GM19043 (cell line): ENCODE data around the gene DPH5.
"Not testable (repeated sequence)": the region's sequence is repeated elsewhere in the genome, so short reads cannot be mapped to it uniquely, and the experiment has no call there.

ENCODE experiments used
- ATAC-seq: cut with Tn5 transposase; IDR thresholded peaks from one replicate; pipeline ENCODE4 v1.9.1; 2021; ENCODE audit warnings: low read depth; ENCODE audit not compliant: unreplicated experiment

The DPH5 gene

DNA sequence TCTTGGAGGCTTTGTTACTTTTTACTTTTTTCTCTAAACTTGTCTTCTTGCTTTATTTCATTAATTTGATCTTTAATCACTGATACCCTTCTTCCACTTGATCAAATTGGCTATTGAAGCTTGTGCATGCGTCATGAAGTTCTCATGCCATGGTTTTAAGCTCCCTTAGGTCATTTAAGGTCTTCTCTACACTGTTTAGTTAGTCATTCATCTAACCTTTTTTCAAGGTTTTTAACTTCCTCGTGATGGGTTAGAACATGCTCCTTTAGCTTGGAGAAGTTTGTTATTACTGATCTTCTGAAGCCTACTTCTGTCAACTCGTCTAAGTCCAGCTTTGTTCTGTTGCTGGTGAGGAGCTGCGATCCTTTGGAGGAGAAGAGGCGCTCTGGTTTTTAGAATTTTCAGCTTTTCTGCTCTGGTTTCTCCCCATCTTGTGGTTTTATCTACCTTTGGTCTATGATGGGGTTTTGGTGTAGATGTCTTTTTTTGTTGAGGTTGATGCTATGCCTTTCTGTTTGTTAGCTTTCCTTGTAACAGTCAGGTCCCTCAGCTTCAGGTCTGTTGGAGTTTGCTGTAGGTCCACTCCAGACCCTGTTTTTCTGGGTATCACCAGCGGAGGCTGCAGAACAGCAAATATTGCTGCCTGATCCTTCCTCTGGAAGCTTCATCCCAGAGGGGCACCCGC, 76.7 kb downstream of the DPH5 start:
- ATAC-seq: not testable (repeated sequence)

- ATAC-seq: not testable (repeated sequence)
These were observed 77.8 kb downstream of the DPH5 start for GRCh38 chr1:100947816-100948215.

DNA sequence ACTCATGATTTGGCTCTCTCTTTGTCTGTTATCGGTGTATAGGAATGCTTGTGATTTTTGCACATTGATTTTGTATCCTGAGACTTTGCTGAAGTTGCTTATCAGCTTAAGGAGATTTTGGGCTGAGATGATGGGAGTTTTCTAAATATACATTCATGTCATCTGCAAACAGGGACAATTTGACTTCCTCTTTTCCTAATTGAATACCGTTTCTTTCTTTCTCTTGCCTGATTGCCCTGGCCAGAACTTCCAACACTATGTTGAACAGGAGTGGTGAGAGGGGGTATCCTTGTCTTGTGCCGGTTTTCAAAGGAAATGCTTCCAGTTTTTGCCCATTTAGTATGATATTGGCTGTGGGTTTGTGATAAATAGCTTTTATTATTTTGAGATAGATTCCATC, 79.5 kb downstream of the DPH5 start:
- ATAC-seq: not testable (repeated sequence)

DNA sequence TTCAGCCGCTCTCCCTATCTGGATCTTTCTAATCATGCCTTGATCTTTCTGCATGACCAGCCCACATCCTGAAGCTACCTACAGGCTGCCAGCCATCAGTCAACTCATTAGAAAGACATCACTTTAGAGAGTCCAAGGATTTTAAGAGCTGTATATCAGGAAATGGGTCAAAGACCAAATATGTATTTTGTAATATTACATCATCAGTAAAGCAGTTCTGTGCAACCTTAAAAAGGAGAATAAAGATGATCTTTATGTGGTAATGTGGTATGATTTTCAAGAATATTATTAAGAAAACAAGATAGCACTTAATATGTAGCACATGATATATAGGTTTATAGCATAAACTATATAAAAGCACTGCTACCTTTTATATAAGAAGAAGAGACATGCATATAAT, 82.1 kb downstream of the DPH5 start:
- no peak for ATAC-seq

GRCh38 chr1:100942304-100943046, 83.1 kb downstream of the DPH5 start:
- no peak for ATAC-seq

DNA sequence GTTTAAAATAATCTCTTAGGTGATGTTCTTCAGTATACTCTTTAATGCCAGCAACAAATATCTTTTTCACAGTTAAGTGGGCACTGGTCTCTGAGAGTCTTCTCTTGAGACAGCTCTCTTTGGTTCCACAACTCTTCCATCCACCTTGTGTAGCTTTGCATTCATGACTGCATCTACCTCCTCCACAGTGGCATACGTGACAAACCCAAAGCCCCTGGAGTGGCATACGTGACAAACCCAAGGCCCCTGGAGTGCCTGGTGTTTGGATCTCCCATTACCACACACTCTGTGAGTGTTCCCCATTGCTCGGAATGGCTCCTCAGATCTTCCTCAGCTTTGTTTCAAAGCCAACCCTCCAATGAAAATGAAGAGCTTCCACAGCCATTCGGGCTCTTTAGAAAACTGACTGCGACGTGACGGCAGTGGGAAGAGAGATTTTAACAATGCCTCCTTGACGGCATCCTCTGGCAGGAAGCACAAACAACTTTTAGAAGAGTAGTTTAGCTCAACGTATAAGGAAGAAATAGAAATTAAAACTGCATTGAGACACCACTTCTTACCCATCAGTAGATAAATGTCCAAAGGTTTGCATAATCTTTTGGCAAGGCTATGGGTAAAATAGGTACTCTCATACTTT, 83.9 kb downstream of the DPH5 start:
- ATAC-seq: no peak

DNA sequence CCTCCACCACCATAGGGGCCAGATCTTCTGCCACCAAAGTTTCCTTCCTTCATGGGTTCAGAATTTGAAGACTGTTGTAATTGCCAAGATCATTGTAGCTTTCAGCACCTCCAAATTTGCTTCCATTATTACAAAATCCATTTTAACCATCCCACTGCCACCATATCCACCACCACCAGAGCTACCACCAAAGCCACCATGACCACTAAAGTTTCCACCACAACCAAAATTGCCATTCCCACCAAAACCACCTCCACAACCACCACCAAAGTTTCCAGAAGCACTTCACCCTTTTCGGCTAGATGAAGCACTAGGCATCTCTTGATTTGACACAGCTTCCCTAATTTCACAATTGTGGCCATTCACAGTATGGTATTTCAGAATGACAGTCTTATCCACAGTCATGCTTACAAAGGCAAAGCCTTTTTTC, 84.5 kb downstream of the DPH5 start:
- ATAC-seq: no peak
